Measurements from ENCODE around the gene KIF23. TPM values are rescaled to one million over a fixed set of nuclear protein-coding genes. Genes with fewer than 3 reads are reported as not detected.

KIF23 gene
- total RNA-seq, 4 donors from 2014 or later = 1.1 to 8.6 (median 4.7) TPM

DNA sequence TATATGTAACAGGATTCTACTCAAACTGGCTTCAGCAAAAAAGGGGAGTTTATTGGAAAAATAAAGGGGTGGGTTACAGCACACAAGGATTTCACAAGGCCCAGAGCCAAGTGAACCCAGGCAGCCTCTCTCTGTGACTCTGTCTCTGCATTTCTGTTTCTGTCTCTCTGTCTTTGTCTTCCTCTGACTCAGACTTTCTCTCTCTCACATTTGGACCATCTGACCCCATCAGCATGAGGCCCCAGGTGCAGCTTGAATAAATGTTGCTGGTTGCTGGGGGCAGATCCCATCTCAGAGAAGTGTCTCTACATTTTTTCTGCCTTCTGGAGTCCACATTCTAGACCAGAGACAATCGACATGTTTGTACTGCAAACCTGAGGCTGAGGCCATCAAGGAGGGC, 83.5 kb downstream of the KIF23 start:
- H3K27ac ChIP-seq = no peak overlapping the region
- H3K4me3 ChIP-seq = no peak overlapping the region
- H3K27me3 ChIP-seq = no peaks in the 10 kb centered on the region
- H3K4me1 ChIP-seq = peaks cover 0 to 13% (median 0%) of the 10 kb centered on the region in 3 donors
- no peaks in the 10 kb centered on the region for H3K36me3 ChIP-seq
- no peaks in the 10 kb centered on the region for H3K9me3 ChIP-seq
- ATAC-seq = no peak
- 89 to 100% methylated on average over 1 of the region's 1 CpG for WGBS, 2 donors (ENCODE audit: low coverage in 1 of 2)
- TF ChIP-seq, protein P1, sequence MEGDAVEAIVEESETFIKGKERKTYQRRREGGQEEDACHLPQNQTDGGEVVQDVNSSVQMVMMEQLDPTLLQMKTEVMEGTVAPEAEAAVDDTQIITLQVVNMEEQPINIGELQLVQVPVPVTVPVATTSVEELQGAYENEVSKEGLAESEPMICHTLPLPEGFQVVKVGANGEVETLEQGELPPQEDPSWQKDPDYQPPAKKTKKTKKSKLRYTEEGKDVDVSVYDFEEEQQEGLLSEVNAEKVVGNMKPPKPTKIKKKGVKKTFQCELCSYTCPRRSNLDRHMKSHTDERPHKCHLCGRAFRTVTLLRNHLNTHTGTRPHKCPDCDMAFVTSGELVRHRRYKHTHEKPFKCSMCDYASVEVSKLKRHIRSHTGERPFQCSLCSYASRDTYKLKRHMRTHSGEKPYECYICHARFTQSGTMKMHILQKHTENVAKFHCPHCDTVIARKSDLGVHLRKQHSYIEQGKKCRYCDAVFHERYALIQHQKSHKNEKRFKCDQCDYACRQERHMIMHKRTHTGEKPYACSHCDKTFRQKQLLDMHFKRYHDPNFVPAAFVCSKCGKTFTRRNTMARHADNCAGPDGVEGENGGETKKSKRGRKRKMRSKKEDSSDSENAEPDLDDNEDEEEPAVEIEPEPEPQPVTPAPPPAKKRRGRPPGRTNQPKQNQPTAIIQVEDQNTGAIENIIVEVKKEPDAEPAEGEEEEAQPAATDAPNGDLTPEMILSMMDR (IDR thresholded peaks at IDR 0.05) = no peak

Small RNAs within 50 kb of the gene (small RNA-seq; reads per million reads assigned to genes)
- 0 reads per million in 4 donors for gene RF00012

Other genes starting within 250 kb of the KIF23 start
- 1 to 10 TPM in 2 of 4 donors, under 1 TPM in 2; 0.27 to 2.6 (median 1.4) TPM for gene PAQR5, start 115.4 kb upstream of the KIF23 start, total RNA-seq
- 100 to 1,000 TPM; 337 to 657 (median 426) TPM for gene RPLP1, start 38.5 kb downstream of the KIF23 start, total RNA-seq